ENCODE results near the gene ASTN2. TPM values are rescaled to one million over a fixed set of nuclear protein-coding genes. Genes with fewer than 3 reads are reported as not detected.

The ASTN2 gene
- total RNA-seq, 4 donors from 2014 or later = 3.2 to 7.0 (median 5.4) TPM

DNA sequence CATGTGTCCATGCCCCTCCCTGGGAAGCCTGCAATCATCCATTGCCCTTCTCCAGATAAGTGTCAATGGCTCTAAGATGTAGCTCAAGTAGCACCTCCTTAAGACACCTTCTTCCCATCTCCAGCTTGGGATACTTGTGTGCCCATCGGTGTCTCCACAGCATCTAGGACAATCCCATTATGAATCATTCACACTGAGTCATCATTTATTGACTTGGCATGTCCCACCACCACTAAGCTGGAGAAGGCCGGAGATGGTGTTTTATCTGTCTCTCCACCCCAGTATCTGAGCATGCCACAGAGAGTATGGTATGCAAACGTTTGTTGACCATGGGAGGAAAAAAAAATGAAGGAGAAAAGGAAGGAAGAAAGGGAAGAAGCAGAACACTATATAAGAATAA, 385.5 kb downstream of the ASTN2 start:
- TF ChIP-seq, protein P1, sequence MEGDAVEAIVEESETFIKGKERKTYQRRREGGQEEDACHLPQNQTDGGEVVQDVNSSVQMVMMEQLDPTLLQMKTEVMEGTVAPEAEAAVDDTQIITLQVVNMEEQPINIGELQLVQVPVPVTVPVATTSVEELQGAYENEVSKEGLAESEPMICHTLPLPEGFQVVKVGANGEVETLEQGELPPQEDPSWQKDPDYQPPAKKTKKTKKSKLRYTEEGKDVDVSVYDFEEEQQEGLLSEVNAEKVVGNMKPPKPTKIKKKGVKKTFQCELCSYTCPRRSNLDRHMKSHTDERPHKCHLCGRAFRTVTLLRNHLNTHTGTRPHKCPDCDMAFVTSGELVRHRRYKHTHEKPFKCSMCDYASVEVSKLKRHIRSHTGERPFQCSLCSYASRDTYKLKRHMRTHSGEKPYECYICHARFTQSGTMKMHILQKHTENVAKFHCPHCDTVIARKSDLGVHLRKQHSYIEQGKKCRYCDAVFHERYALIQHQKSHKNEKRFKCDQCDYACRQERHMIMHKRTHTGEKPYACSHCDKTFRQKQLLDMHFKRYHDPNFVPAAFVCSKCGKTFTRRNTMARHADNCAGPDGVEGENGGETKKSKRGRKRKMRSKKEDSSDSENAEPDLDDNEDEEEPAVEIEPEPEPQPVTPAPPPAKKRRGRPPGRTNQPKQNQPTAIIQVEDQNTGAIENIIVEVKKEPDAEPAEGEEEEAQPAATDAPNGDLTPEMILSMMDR (IDR thresholded peaks at IDR 0.05; ENCODE audit: low read depth) = no peak

DNA sequence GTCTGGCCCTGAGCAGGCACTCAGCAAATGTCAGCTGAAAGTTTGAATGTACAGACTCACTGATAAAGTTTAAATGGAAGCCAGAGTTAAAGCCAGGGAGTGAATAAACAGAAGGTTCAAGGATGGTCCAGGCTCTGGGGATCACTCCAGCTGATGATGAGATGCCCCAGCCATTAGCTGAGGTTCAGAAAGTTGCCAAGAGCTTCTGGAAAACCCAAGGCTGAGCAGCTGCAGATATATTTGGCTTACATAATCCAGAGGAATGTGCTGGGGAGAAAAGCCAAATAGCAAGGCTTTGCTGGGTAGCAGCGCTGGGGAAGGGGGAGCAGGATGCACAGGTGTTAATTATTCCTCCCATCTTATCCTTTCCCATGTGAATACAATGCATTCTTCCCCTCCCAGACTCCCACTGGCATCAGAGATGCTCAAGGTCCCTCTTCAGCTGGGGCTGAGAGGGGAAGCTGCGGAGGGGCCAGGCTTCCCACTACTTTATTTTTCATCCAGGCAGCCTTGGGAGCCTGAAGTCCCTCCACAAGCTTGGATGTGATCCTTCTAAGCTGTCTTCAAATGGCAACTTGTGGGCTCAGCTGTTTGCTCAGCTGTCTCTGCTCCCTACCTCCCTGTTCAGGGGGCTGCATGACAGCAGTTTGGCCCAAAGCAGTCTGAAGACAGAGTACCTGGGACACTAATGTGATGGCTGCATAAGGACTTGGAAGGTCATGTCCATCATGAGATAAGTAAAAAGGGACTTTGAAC, 386.6 kb downstream of the ASTN2 start:
- TF ChIP-seq, protein P1 (IDR thresholded peaks at IDR 0.05; ENCODE audit: low read depth) = no peak

DNA sequence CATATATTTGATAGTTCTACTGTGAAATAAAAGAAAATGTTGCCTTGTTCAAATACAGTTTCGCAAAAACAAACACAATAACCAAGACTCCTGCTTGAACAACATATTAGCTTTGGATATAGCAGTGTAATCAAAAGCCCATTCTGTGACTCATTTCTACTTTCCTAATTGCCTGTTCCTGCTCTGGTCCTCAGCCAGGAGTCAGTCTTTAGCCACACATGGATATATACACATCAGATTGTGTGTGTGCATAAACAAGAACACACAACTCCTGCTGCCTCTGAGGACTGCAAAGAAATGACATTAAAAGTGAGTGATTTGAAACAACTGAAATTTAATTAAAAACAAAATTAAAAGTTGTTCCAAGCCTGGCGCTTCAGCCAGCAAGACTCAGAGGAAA, 393.0 kb downstream of the ASTN2 start:
- TF ChIP-seq, protein P1 (IDR thresholded peaks at IDR 0.05; ENCODE audit: low read depth) = no peak

DNA sequence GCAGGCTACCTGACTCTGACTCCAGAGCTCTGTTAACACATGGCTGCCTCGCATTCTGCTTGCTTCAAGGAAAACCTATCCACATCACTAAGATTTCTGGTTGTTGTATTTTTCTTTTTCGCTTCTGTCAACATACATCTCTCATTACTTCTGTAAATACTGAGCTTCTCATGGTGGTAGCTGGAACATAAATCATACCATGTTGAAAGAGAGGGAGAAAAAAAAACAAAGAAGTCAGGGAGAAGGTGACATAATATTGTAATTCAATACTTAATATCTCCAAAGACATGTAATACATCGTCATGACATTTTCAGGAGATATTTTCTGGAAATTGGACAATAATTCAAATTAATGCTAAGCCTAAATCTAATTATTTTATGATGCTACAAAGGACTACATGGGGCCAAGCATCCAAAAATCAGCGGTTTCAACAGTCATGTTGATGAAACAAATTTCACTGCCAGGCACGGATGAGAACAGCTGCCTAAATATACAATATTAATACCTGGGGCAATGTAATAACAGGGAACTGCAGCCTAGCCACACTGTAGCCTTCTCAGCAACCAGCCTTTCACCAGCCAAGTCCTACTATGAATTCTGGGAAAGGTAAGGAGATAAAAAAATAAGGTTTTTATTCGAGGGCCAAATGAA, 395.8 kb downstream of the ASTN2 start:
- TF ChIP-seq, protein P1 (IDR thresholded peaks at IDR 0.05; ENCODE audit: low read depth) = no peak

DNA sequence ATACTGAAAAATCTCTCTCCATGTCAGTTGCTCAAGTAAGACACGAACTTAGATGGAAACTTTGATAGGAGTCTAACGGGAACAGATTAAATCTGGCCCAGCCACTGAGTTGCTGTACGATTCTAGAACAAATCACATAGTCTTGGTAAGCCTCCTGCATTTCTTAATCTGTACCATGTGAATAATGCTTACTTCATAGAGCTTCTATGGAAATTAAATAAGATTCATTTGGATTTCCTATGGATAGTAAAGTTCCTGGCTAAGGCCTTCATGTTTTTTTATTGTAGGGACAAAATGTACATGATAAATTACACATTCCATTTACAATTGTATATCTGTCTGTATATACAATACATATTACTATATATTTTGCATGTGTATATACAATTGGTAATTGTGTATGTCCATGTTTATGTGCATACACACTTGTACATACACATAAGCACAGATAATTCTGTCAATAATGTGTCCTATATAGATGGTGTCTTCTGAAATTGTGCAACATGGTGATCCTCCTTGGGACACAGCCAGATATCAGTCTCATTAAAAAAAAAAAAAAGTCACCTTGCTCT, 397.4 kb downstream of the ASTN2 start:
- TF ChIP-seq, protein P1 (IDR thresholded peaks at IDR 0.05; ENCODE audit: low read depth) = no peak

DNA sequence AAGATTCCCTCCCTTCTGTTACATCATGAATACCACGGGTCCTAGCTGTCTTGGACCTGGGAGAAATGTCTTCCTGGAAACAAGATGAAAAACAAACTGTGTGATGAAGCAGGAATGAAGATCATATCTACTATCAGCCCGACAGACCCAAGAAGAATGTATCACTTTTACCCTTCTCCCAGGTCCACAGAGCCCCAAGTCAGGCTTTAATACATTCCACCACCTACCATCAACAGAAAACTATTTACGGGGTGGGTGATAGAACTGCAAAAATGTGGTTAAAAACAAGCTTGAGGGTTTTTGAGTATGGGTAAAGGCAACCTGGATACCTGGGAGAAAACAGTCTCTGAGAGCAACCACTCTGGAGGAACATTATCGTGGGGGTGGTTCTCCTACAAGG, 400.8 kb downstream of the ASTN2 start:
- TF ChIP-seq, protein P1 (IDR thresholded peaks at IDR 0.05; ENCODE audit: low read depth) = no peak

DNA sequence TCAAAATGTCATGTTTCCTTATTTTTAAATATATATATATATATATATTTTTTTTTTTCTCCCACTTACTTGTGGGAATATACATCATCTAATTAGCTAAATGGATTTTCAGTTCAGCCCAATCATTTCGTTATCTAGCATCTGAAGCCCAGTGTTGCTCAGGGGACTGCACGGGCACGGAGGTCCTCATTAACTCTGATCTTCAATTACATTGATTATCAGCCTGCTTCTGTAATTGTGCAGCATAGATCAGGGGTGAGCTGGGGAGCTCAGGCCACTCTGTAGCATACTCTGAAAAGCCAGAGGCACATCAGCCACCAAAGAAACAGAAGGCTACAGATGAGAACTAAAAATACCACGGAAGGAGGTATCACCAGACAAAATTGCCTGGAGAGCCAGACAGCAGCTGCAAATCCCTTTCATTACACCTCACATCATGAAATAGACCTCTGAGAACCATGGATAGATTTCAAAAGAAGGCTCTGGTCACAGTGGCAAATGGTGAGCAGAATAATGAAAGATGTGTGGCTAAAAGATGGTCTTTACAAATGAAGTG, 401.3 kb downstream of the ASTN2 start:
- TF ChIP-seq, protein P1 (IDR thresholded peaks at IDR 0.05; ENCODE audit: low read depth) = no peak
